Stimulated activated naive CD4-positive, alpha-beta T cell treated with Interleukin-2 at 50 U/mL for 16 hours (primary cell): Measurements from ENCODE around the gene PEX10.

Experiments used
- DNase-seq: peaks from one replicate; lab custom pipeline; 2025; lab: John Stamatoyannopoulos, UW

The PEX10 gene

GRCh38 chr1:2425892-2426291 lies 13.5 kb upstream of the PEX10 start:
- DNase-seq = no peak

GRCh38 chr1:2422523-2422922 lies 10.2 kb upstream of the PEX10 start:
- no peak for DNase-seq

GRCh38 chr1:2419416-2419815 lies 7.1 kb upstream of the PEX10 start:
- no peak for DNase-seq

- no peak for DNase-seq
Measured at GRCh38 chr1:2418791-2419320, 6.5 kb upstream of the PEX10 start.

GRCh38 chr1:2417833-2418225 lies 5.5 kb upstream of the PEX10 start:
- no peak for DNase-seq

- no peak for DNase-seq
Measured at GRCh38 chr1:2417083-2417832, 4.9 kb upstream of the PEX10 start.

GRCh38 chr1:2416403-2416802 lies 4.0 kb upstream of the PEX10 start:
- DNase-seq = peak; percentile 27

- DNase-seq = peak; percentile 35
Measured at GRCh38 chr1:2415801-2416208, 3.4 kb upstream of the PEX10 start.

- DNase-seq = no peak
Measured at GRCh38 chr1:2415337-2415736, 3.0 kb upstream of the PEX10 start.

GRCh38 chr1:2414297-2414958 lies 2.1 kb upstream of the PEX10 start:
- peak; percentile 75 for DNase-seq

- DNase-seq = peak; percentile 3
Measured at GRCh38 chr1:2413495-2414296, 1.3 kb upstream of the PEX10 start.

- DNase-seq = no peak
Measured at GRCh38 chr1:2412773-2413494, 570 bp upstream of the PEX10 start.

- DNase-seq = no peak
Measured at GRCh38 chr1:2411801-2412394, 466 bp downstream of the PEX10 start.

- no peak for DNase-seq
Measured at GRCh38 chr1:2409745-2410144, 2.6 kb downstream of the PEX10 start.

- DNase-seq = no peak
Measured at GRCh38 chr1:2408859-2409276, 3.5 kb downstream of the PEX10 start.

GRCh38 chr1:2408456-2408855 lies 3.9 kb downstream of the PEX10 start:
- DNase-seq = no peak

GRCh38 chr1:2407991-2408275 lies 4.4 kb downstream of the PEX10 start:
- DNase-seq = no peak

GRCh38 chr1:2407166-2407990 lies 5.0 kb downstream of the PEX10 start:
- DNase-seq = no peak

GRCh38 chr1:2406451-2407041 lies 5.8 kb downstream of the PEX10 start:
- no peak for DNase-seq

GRCh38 chr1:2405588-2406295 lies 6.6 kb downstream of the PEX10 start:
- no peak for DNase-seq
